GM18507 (cell line): ENCODE results near the gene IL1RL1.

ENCODE experiments used
- DNase-seq: peaks from one replicate; pipeline ENCODE4 v3.0.0; 2011; ENCODE audit warnings: low read depth; ENCODE audit not compliant: insufficient read length; ENCODE audit errors: extremely low spot score
- FAIRE-seq: peaks from 2 replicates; lab custom pipeline; 2011; peaks lifted over from hg19 to GRCh38; lab: Jason Lieb, UNC

IL1RL1 gene

DNA sequence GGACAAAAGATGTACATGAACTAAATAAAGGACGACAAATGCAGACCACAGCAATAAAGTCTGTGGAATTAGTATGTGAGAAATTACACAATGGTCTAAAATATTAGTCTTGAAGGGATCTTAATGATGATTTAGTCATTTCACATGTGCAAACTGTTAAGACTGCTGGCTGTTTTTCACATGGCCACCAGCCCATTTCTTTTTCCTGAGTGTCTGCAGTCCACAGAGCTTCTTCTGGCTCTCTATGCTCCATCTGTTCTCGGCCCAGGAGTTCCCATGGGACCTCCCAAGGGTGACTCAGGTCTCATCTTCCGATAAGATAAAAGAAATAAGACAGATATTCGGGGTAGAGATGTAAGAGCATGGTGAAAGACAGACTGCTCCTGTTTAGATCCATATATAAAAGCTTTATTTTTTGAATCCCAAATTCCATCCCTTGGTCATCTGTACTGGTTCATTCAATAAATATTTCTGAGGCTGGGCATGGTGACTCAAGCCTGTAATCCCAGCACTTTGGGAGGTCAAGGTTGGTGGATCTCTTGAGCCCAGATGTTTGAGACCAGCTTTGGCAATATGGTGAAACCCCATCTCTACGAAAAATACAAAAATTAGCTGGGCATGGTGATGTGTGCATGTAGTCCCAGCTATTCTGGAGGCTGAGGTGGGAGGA is 20.1 kb downstream of the IL1RL1 start:
- no peak for FAIRE-seq
- no peak for DNase-seq

DNA sequence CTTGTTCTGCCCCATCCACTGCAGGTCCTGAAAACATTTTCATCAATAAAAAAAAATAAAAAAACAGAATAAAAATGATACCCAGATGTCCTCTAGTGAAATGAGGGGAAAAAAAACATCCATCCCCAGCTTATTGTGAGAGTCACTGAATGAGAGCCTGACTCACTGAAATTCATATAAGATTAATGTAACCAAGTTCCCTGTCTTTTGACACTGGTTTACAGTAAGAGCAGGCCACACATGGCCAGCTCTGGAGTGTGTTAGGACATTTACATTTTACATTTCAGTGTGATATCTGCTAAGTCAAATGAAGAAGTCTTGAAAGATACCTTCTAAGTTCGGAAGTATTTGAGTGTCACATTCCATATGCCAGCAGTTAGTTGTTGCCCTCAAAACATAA is 23.1 kb downstream of the IL1RL1 start:
- FAIRE-seq (no peak), DNase-seq (no peak)

- DNase-seq, result no peak
- FAIRE-seq, result no peak
Observed at GRCh38 chr2:102335871-102336366, 24.6 kb downstream of the IL1RL1 start.

- no peak for FAIRE-seq
- DNase-seq, result no peak
Observed at GRCh38 chr2:102336502-102336945, 25.2 kb downstream of the IL1RL1 start.

GRCh38 chr2:102337012-102337411 is 25.6 kb downstream of the IL1RL1 start:
- DNase-seq (no peak), FAIRE-seq (no peak)

DNA sequence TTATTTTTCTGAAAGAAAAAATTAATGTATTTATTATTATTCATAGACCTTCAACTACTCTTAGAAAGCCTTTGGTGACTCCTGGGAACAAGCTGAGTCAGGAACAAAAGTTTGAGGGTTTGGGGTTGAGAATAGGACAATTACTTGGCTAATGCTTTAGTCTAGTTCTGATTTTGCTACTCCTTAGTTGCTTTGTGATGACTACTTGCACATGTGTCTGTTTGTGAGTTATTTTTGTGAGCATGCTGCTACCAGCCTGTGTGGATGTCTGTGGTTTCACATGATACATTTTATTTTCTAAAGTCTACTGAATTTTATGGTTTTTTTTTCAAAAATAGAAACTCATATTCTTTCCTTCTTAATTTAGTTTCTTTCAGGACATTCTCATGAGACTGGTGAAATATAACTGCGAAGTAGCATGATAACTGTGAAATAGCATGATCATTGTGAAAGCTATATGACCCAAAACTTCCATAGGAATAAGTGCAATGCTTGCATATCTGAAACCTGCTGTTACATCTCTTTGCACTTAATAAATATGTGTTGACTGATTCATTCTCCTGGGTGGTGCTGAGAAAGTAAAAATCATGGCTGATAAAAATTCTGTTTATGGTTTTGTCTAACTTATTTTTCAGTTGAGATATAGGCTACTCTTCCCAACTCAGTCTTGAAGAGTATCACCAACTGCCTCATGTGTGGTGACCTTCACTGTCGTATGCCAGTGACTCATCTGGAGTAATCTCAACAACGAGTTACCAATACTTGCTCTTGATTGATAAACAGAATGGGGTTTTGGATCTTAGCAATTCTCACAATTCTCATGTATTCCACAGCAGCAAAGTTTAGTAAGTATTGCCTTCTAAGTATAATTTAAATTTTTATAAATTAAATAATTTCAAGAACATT is 26.4 kb downstream of the IL1RL1 start:
- DNase-seq, result no peak
- peak; percentile 45 for FAIRE-seq

GRCh38 chr2:102340778-102341177 is 29.4 kb downstream of the IL1RL1 start:
- FAIRE-seq, result no peak
- no peak for DNase-seq

GRCh38 chr2:102342888-102343287 is 31.5 kb downstream of the IL1RL1 start:
- no peak for FAIRE-seq
- no peak for DNase-seq

DNA sequence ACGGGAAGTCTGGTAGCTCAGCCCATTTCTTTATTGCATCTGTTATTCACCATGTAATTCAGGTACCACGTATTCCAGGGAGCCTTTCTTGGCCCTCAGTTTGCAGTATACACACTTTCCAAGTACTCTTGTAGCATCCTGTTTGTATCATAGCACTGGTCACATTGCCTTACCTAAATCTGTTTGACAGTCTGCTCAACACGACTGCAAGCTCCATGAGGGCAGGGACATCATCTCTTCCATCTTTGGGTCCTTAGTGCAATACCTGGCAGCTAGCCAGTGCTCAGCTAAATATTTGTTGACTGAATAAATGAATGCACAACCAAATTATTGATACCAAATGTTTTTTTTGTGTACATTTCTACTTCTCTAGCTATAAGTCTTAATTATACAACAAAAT is 33.0 kb downstream of the IL1RL1 start:
- DNase-seq, result no peak
- no peak for FAIRE-seq

- DNase-seq (no peak), FAIRE-seq (no peak)
Observed at GRCh38 chr2:102345329-102345920, 34.1 kb downstream of the IL1RL1 start.

GRCh38 chr2:102346381-102347130 is 35.2 kb downstream of the IL1RL1 start:
- DNase-seq, result no peak
- no peak for FAIRE-seq

DNA sequence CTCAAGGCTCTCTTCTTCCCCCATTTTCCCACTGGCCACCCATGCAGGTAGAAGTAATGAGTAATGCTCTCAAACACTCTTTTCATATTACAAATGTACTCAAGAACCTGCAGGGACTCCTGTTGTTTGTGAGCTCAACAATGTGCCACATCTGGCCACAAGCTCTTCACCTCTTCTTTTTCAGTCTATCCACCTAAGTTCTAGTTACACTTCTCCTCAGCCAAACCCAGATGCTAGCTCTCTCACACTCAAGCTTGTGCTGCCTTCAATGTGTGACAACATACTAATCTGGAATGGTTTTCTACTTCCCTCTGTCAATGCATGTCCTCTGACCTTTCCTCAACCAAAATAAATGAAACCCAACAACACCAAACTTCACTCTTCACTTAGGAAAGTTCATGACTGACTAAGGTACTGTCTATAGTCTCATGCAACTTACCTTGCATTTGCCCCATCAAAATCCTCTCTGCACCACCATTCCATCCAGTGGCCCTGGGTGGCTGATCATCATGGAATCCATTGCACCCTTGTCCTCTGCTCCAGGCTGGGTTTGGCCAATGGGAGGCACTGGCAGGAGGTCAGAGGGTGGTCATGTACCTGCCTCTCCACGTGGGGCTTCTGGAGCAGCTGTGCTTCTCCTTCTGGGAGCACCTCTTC is 38.9 kb downstream of the IL1RL1 start:
- FAIRE-seq (peak; percentile 64), DNase-seq (no peak)

- peak; percentile 59 for DNase-seq
- peak; percentile 69 for FAIRE-seq
Observed at GRCh38 chr2:102355526-102356380, 44.4 kb downstream of the IL1RL1 start, which contains the start of gene IL18R1. Gene IL18R1 (plus strand): TSS chr2:102355796. CDS start chr2:102362661, 6,865 bp downstream.

GRCh38 chr2:102356381-102356712 is 45.0 kb downstream of the IL1RL1 start:
- no peak for DNase-seq
- FAIRE-seq, result peak; percentile 67

GRCh38 chr2:102356741-102357140 is 45.4 kb downstream of the IL1RL1 start:
- DNase-seq (no peak), FAIRE-seq (no peak)

DNA sequence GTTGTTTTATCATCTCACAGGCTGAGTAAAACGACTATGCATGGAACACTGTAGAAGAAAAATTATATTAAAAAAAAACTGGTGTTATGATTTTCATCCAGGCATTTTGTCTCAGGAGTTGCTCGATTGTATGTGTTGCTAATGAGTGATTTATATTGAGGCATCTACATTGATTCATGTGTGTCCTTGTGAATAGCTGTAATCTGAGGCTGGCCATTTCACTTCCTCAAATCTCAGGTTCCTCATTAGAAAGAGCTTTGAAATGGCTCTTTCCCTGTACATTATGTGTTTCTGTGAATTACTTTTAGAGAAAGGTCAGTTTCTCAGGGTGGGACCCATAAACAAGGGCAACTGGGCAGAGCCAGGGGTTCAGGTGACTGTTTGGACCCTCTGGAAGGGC is 46.6 kb downstream of the IL1RL1 start:
- FAIRE-seq (peak; percentile 54), DNase-seq (no peak)

GRCh38 chr2:102358496-102358895 is 47.1 kb downstream of the IL1RL1 start:
- DNase-seq, result no peak
- no peak for FAIRE-seq

DNA sequence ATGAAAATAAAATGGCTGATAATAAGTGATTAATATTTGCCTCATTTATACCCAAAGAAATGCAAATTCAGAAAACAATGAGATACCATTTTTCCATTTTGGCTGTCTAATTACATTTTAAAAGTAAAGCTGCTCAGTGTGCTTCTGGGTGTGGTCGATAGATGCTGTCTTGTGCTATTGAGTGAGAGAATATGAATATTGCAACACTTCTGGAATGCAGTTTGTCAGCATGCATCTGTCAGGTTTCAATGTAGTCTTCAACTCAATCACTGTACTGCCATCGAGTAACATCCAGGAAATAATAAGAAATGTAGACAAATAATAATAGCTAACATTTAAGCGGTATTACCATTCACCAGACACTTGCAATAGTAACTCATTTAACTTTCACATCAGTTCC is 48.2 kb downstream of the IL1RL1 start:
- no peak for FAIRE-seq

More for the DNA sequence above, 48.2 kb downstream of the IL1RL1 start:
- no peak for DNase-seq
